Esophagus muscularis mucosa (tissue), 4 donors: ENCODE results near the gene CELF4. TPM values are rescaled to one million over a fixed set of nuclear protein-coding genes. Genes with fewer than 3 reads are reported as not detected.

Experiments
- DNase-seq: peaks from one replicate; pipeline ENCODE4 v3.0.0-alpha.2; 2017; ENCODE audit errors: extremely low spot score
- H3K27ac ChIP-seq, 4 donors: fragments of 200-600 bp; sonication (generic); replicated peaks in 1 of 4; 1 replicate in 3 of 4; 2 replicates in 1 of 4; pipeline ENCODE4 v1.5.1; 2016 to 2019; ENCODE audit warnings: mild to moderate bottlenecking in 1 of 4
- H3K27me3 ChIP-seq, 4 donors: fragments of 200-600 bp; sonication (generic); one replicate each; pipeline versions ENCODE4 v1.5.1 to v1.6.0; 2016 to 2019
- H3K36me3 ChIP-seq, 4 donors: fragments of 200-600 bp; sonication (generic); one replicate each; pipeline ENCODE4 v1.5.1; 2016 to 2019
- H3K4me1 ChIP-seq, 4 donors: fragments of 200-600 bp; sonication (generic); one replicate each; pipeline ENCODE4 v1.5.1; 2016 to 2019
- H3K4me3 ChIP-seq, 4 donors: fragments of 200-600 bp; sonication (generic); 1 replicate in 2 of 4; 2 replicates in 2 of 4; pipeline ENCODE4 v1.5.1; 2016 to 2019; ENCODE audit warnings: mild to moderate bottlenecking in 4 of 4, moderate library complexity in 1 of 4
- H3K9me3 ChIP-seq, 4 donors: fragments of 200-600 bp; sonication (generic); 1 replicate in 3 of 4; 2 replicates in 1 of 4; pipeline ENCODE4 v1.5.1; 2016 to 2019
- CTCF ChIP-seq, 3 experiments: fragments of 200-600 bp in 2 of 3; fragments of 450-650 bp in 1 of 3; sonication (generic) in 2 of 3; IDR thresholded peaks; one replicate each; pipeline ENCODE4 v1.5.1; 2017 to 2019; ENCODE audit warnings: antibody characterized with exemption in 3 of 3, mild to moderate bottlenecking in 2 of 3, moderate library complexity in 1 of 3
- EP300 ChIP-seq: sonication (generic); formaldehyde crosslinking; IDR thresholded peaks from one replicate; pipeline ENCODE4 v1.6.1; 2017; ENCODE audit warnings: antibody characterized with exemption
- POLR2A ChIP-seq: fragments of 450-650 bp; IDR thresholded peaks from one replicate; pipeline ENCODE4 v1.6.1; 2017; ENCODE audit warnings: antibody characterized with exemption, moderate library complexity, mild to moderate bottlenecking, low read depth
- POLR2AphosphoS5 ChIP-seq, 2 donors: sonication (generic); formaldehyde crosslinking; IDR thresholded peaks; one replicate each; pipeline ENCODE4 v1.6.1; 2017; ENCODE audit warnings: antibody characterized with exemption in 2 of 2
- WGBS: methylation state at CpG from one replicate; pipeline ENCODE4 v1.1.5; 2018; 5-methylcytosine and 5-hydroxymethylcytosine counted together
- intact Hi-C: fragments of 100-400 bp; cut with DNase I; formaldehyde crosslinking; loops from one replicate; pipeline ENCODE4 v1.15.1; 2023
- total RNA-seq, 4 donors: library from RNA; depleted of rRNA; stranded (reverse); fragments of >200 nt; gene quantifications; one replicate each; pipeline versions ENCODE4 v1.1.0 to v1.2.1, GENCODE V29; 2016

CELF4 gene
- total RNA-seq, 4 donors from 2014 or later = 0.86 to 1.8 (median 1.7) TPM

- intact Hi-C loops = no loop called here
- DNase-seq = no peak
- no peak overlapping the region for H3K4me3 ChIP-seq
- H3K4me1 ChIP-seq = peaks cover 3 to 16% (median 13%) of the 10 kb centered on the region in 4 donors
- H3K27ac ChIP-seq = no peak overlapping the region
- WGBS = 82% methylated on average over 3 of the region's 3 CpGs
- no peaks in the 10 kb centered on the region for H3K9me3 ChIP-seq
- no peak for TF ChIP-seq POLR2A
- TF ChIP-seq POLR2AphosphoS5 (IDR thresholded peaks at IDR 0.05) = no peak
- no peak for TF ChIP-seq EP300
- no peak for TF ChIP-seq CTCF (IDR thresholded peaks at IDR 0.05)
- no peaks in the 10 kb centered on the region for H3K36me3 ChIP-seq
- H3K27me3 ChIP-seq = peaks cover 0 to 98% (median 27%) of the 10 kb centered on the region in 4 donors
Measured at GRCh38 chr18:37252342-37252741, 313.3 kb downstream of the CELF4 start.

- peaks cover 3 to 16% (median 13%) of the 10 kb centered on the region in 4 donors for H3K4me1 ChIP-seq
- no peaks in the 10 kb centered on the region for H3K9me3 ChIP-seq
- TF ChIP-seq EP300 = no peak
- intact Hi-C loops = no loop called here
- no peak for DNase-seq
- H3K4me3 ChIP-seq = no peak overlapping the region
- H3K36me3 ChIP-seq = no peaks in the 10 kb centered on the region
- no peak overlapping the region for H3K27ac ChIP-seq
- H3K27me3 ChIP-seq = peaks cover 0 to 92% (median 27%) of the 10 kb centered on the region in 4 donors
- 68% methylated on average over 3 of the region's 3 CpGs for WGBS
Measured at GRCh38 chr18:37251679-37252078, 313.9 kb downstream of the CELF4 start.

GRCh38 chr18:37249895-37250618 is 315.5 kb downstream of the CELF4 start:
- no peak overlapping the region for H3K4me3 ChIP-seq
- H3K27me3 ChIP-seq = peaks cover 0 to 81% (median 23%) of the 10 kb centered on the region in 4 donors
- DNase-seq = no peak
- peaks cover 3 to 16% (median 13%) of the 10 kb centered on the region in 4 donors for H3K4me1 ChIP-seq
- intact Hi-C loops = no loop called here
- TF ChIP-seq CTCF (IDR thresholded peaks at IDR 0.05) (no peak), POLR2AphosphoS5 (IDR thresholded peaks at IDR 0.05) (no peak), POLR2A (no peak), EP300 (no peak)
- 90% methylated on average over 4 of the region's 6 CpGs for WGBS
- H3K9me3 ChIP-seq = no peaks in the 10 kb centered on the region
- H3K36me3 ChIP-seq = no peaks in the 10 kb centered on the region
- no peak overlapping the region for H3K27ac ChIP-seq

- intact Hi-C loops = no loop called here
- no peak for TF ChIP-seq POLR2AphosphoS5 (IDR thresholded peaks at IDR 0.05)
- TF ChIP-seq CTCF (IDR thresholded peaks at IDR 0.05) = no peak
- no peak for TF ChIP-seq EP300
- TF ChIP-seq POLR2A = no peak
- peaks cover 0 to 81% (median 22%) of the 10 kb centered on the region in 4 donors for H3K27me3 ChIP-seq
Measured at GRCh38 chr18:37249171-37249886, 316.3 kb downstream of the CELF4 start.

GRCh38 chr18:37248281-37248680 is 317.3 kb downstream of the CELF4 start:
- Histone ChIP-seq H3K9me3 (no peaks in the 10 kb centered on the region), H3K27me3 (peaks cover 0 to 76% (median 18%) of the 10 kb centered on the region in 4 donors), H3K36me3 (no peaks in the 10 kb centered on the region), H3K4me1 (peaks cover 0 to 1% (median under 1%) of the 10 kb centered on the region in 4 donors), H3K27ac (no peak overlapping the region), H3K4me3 (no peak overlapping the region)
- 79% methylated on average over 5 of the region's 5 CpGs for WGBS
- intact Hi-C loops = no loop called here
- TF ChIP-seq CTCF (IDR thresholded peaks at IDR 0.05) = no peak
- TF ChIP-seq POLR2AphosphoS5 (IDR thresholded peaks at IDR 0.05) = no peak
- no peak for DNase-seq

More at GRCh38 chr18:37249171-37249886, 316.3 kb downstream of the CELF4 start:
- no peak for DNase-seq
- no peaks in the 10 kb centered on the region for H3K36me3 ChIP-seq
- no peaks in the 10 kb centered on the region for H3K9me3 ChIP-seq
- H3K27ac ChIP-seq = no peak overlapping the region
- H3K4me3 ChIP-seq = no peak overlapping the region
- WGBS = 84% methylated on average over 7 of the region's 11 CpGs
- peaks cover 1 to 12% (median 10%) of the 10 kb centered on the region in 4 donors for H3K4me1 ChIP-seq
